DOHH2 (cell line): Measurements from ENCODE around the gene MTFP1.

Source experiments
- H3F3A ChIP-seq: fragments of 200-600 bp; sonication (generic), shearing (Covaris generic); 2 replicates; pipeline ENCODE4 v1.6.0; 2016; ENCODE audit warnings: antibody characterized with exemption, mild to moderate bottlenecking; ENCODE audit not compliant: control insufficient read depth, insufficient read depth
- H3K27ac ChIP-seq: fragments of 200-600 bp; sonication (generic); 2 replicates; pipeline ENCODE4 v1.5.1; 2014; ENCODE audit warnings: low read depth, mild to moderate bottlenecking, low read length, moderate library complexity
- H3K27me3 ChIP-seq: fragments of 200-600 bp; sonication (generic); 2 replicates; pipeline ENCODE4 v1.6.1; 2014; ENCODE audit warnings: mild to moderate bottlenecking, low read length, mixed read lengths; ENCODE audit not compliant: control insufficient read depth
- H3K36me3 ChIP-seq: fragments of 200-600 bp; sonication (generic); 2 replicates; pipeline ENCODE4 v1.6.1; 2014; ENCODE audit warnings: mild to moderate bottlenecking, low read length, moderate library complexity, mixed read lengths; ENCODE audit not compliant: control insufficient read depth
- H3K4me1 ChIP-seq: fragments of 200-600 bp; sonication (generic); 2 replicates; pipeline ENCODE4 v1.6.1; 2014; ENCODE audit warnings: mild to moderate bottlenecking, low read length, mixed read lengths; ENCODE audit not compliant: control insufficient read depth
- H3K4me2 ChIP-seq: fragments of 200-600 bp; sonication (generic); 2 replicates; pipeline ENCODE4 v1.6.0; 2014; ENCODE audit warnings: mild to moderate bottlenecking, low read length, moderate library complexity
- H3K4me3 ChIP-seq: fragments of 200-600 bp; sonication (generic); 2 replicates; pipeline ENCODE4 v1.5.1; 2014; ENCODE audit warnings: mild to moderate bottlenecking, low read length, mixed read lengths
- H3K79me2 ChIP-seq: fragments of 200-600 bp; sonication (generic); 2 replicates; pipeline ENCODE4 v1.6.1; 2014; ENCODE audit warnings: mild to moderate bottlenecking, low read length, mixed read lengths; ENCODE audit not compliant: control insufficient read depth
- H3K9me2 ChIP-seq: fragments of 200-600 bp; sonication (generic); replicated peaks from 2 replicates; pipeline ENCODE4 v1.6.1; 2014; ENCODE audit warnings: mild to moderate bottlenecking, low read length, mixed read lengths; ENCODE audit not compliant: control insufficient read depth
- H3K9me3 ChIP-seq: fragments of 200-600 bp; sonication (generic); 2 replicates; pipeline ENCODE4 v1.6.1; 2014; ENCODE audit warnings: antibody characterized with exemption, low read length, mixed read lengths; ENCODE audit not compliant: control insufficient read depth, insufficient read depth
- H4K20me1 ChIP-seq: fragments of 200-600 bp; sonication (generic); 2 replicates; pipeline ENCODE4 v1.6.0; 2014; ENCODE audit warnings: low read depth, mild to moderate bottlenecking, antibody characterized with exemption, low read length, moderate library complexity; ENCODE audit not compliant: control insufficient read depth, insufficient read depth
- EZH2phosphoT487 ChIP-seq: fragments of 200-600 bp; sonication (generic); IDR thresholded peaks from 2 replicates; pipeline ENCODE4 v1.6.1; 2017; ENCODE audit warnings: borderline replicate concordance, mild to moderate bottlenecking, antibody characterized with exemption, low read length, moderate library complexity, mixed read lengths
- TF ChIP-seq, protein P1 (sequence below): fragments of 200-600 bp; sonication (generic); IDR thresholded peaks from one replicate; pipeline ENCODE4 v1.5.1; 2014; ENCODE audit warnings: antibody characterized with exemption, mild to moderate bottlenecking, low read depth, low read length; ENCODE audit not compliant: poor library complexity, severe bottlenecking

The MTFP1 gene

DNA sequence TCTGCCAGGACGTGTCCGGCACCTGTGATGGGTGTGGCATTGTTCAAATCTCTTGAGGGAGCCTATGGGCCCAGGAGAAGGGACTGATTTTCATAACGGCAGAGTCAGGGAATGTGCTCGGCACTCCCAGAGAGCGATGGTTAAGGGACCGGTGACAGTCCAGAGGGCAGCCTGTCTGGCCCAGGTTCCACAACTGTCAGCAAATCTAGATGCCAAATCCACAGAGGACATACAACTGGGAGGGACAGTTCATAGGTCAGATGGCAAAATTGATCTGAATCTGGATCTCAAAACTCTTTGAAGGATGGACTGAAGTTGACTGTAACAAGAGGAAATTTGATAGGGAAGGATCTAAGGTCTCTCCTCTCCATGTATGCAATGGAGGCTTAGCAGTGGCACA is 21.3 kb upstream of the MTFP1 start:
- Histone ChIP-seq H3F3A (no peaks in the 10 kb centered on the region), H3K4me3 (no peak overlapping the region), H3K4me2 (no peak overlapping the region), H3K36me3 (no peaks in the 10 kb centered on the region), H3K27ac (no peak overlapping the region), H3K9me3 (no peaks in the 10 kb centered on the region), H4K20me1 (no peaks in the 10 kb centered on the region), H3K27me3 (no peaks in the 10 kb centered on the region), H3K79me2 (no peaks in the 10 kb centered on the region), H3K4me1 (no peaks in the 10 kb centered on the region), H3K9me2 (no peaks in the 10 kb centered on the region)
- TF ChIP-seq EZH2phosphoT487, result no peak
- TF ChIP-seq, protein P1, sequence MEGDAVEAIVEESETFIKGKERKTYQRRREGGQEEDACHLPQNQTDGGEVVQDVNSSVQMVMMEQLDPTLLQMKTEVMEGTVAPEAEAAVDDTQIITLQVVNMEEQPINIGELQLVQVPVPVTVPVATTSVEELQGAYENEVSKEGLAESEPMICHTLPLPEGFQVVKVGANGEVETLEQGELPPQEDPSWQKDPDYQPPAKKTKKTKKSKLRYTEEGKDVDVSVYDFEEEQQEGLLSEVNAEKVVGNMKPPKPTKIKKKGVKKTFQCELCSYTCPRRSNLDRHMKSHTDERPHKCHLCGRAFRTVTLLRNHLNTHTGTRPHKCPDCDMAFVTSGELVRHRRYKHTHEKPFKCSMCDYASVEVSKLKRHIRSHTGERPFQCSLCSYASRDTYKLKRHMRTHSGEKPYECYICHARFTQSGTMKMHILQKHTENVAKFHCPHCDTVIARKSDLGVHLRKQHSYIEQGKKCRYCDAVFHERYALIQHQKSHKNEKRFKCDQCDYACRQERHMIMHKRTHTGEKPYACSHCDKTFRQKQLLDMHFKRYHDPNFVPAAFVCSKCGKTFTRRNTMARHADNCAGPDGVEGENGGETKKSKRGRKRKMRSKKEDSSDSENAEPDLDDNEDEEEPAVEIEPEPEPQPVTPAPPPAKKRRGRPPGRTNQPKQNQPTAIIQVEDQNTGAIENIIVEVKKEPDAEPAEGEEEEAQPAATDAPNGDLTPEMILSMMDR, result no peak

GRCh38 chr22:30405731-30406130 is 19.8 kb upstream of the MTFP1 start:
- H4K20me1 ChIP-seq, result no peaks in the 10 kb centered on the region
- H3K27ac ChIP-seq, result no peak overlapping the region
- no peaks in the 10 kb centered on the region for H3K9me2 ChIP-seq
- no peaks in the 10 kb centered on the region for H3K9me3 ChIP-seq
- no peak for TF ChIP-seq EZH2phosphoT487
- H3K4me2 ChIP-seq, result no peak overlapping the region
- no peaks in the 10 kb centered on the region for H3K27me3 ChIP-seq
- no peaks in the 10 kb centered on the region for H3K36me3 ChIP-seq
- H3K4me3 ChIP-seq, result no peak overlapping the region
- H3K79me2 ChIP-seq, result no peaks in the 10 kb centered on the region
- no peaks in the 10 kb centered on the region for H3K4me1 ChIP-seq
- H3F3A ChIP-seq, result no peaks in the 10 kb centered on the region

GRCh38 chr22:30406400-30406799 is 19.2 kb upstream of the MTFP1 start:
- TF ChIP-seq, protein P1, result no peak
- TF ChIP-seq EZH2phosphoT487, result no peak
- H3K36me3 ChIP-seq, result no peaks in the 10 kb centered on the region

DNA sequence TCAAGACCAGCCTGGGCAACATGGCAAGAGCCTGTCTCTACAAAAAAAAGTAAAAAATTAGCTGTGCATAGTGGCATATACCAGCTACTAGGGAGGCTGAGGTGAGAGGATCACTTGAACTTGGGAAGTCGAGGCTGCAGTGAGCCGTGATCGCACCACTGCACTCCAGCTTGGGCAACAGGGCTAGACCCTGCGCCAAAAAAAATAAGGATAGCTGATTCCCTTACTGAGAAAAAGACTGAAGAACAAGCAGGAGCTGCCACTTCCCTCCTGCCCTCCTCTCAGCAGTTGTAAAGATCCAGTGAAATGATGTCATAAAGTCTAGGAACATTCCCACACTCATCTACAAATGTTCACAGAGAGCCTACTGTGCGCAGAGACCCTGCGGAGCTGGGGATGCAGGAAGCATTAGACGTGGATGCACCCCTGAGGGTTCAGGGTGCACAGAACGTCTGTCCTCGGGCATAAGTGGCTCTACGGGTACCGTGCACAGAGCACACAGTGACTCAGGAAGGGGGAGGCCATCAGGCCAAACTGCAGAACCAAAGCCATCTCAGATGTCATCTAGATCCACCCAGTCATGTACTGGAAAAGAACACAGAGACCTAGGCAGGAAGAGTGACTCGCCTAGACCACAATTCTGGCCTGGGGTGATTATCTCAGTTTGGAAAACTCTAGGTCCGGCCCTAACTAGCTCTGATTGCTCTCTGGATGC is 17.0 kb upstream of the MTFP1 start:
- no peaks in the 10 kb centered on the region for H3K27me3 ChIP-seq
- H3K79me2 ChIP-seq, result no peaks in the 10 kb centered on the region
- H3K4me2 ChIP-seq, result no peak overlapping the region
- no peaks in the 10 kb centered on the region for H3K9me3 ChIP-seq
- no peak for TF ChIP-seq EZH2phosphoT487
- H3K9me2 ChIP-seq, result no peaks in the 10 kb centered on the region
- H3K27ac ChIP-seq, result no peak overlapping the region
- H3K4me1 ChIP-seq, result no peaks in the 10 kb centered on the region
- no peaks in the 10 kb centered on the region for H3F3A ChIP-seq
- H3K36me3 ChIP-seq, result no peaks in the 10 kb centered on the region
- no peaks in the 10 kb centered on the region for H4K20me1 ChIP-seq
- H3K4me3 ChIP-seq, result no peak overlapping the region

More at GRCh38 chr22:30406400-30406799, 19.2 kb upstream of the MTFP1 start:
- no peak overlapping the region for H3K4me2 ChIP-seq
- H3K9me2 ChIP-seq, result no peaks in the 10 kb centered on the region
- no peaks in the 10 kb centered on the region for H3K9me3 ChIP-seq
- H3K27ac ChIP-seq, result no peak overlapping the region
- H3K4me3 ChIP-seq, result no peak overlapping the region
- no peaks in the 10 kb centered on the region for H3K27me3 ChIP-seq
- H3K4me1 ChIP-seq, result no peaks in the 10 kb centered on the region
- H4K20me1 ChIP-seq, result no peaks in the 10 kb centered on the region
- no peaks in the 10 kb centered on the region for H3K79me2 ChIP-seq
- no peaks in the 10 kb centered on the region for H3F3A ChIP-seq
